ENCODE measurements around the gene TNFSF11. TPM values are rescaled to one million over a fixed set of nuclear protein-coding genes. Genes with fewer than 3 reads are reported as not detected.

Gene TNFSF11
- total RNA-seq, 1 experiment from 2014 or later, result 3.5 TPM

GRCh38 chr13:42544246-42544926, 29.6 kb upstream of the TNFSF11 start:
- H2BK20ac ChIP-seq (ENCODE audit: low read depth, low read length, poor library complexity, severe bottlenecking), result no peak overlapping the region
- DNase-seq, result no peak

More at GRCh38 chr13:42544246-42544926, 29.6 kb upstream of the TNFSF11 start:
- no peak overlapping the region for H2AK5ac ChIP-seq (ENCODE audit: insufficient read length, low read length)
- no peaks in the 10 kb centered on the region for H3K27me3 ChIP-seq (ENCODE audit: insufficient read depth, low read length)
- H3K27ac ChIP-seq (ENCODE audit: insufficient read length, low read depth, low read length), result no peak overlapping the region
- no peak overlapping the region for H3T11ph ChIP-seq (ENCODE audit: low read length)
- H4K91ac ChIP-seq (ENCODE audit: insufficient read length, low read depth, low read length), result no peak overlapping the region
- H3K4me1 Mint-ChIP-seq, result peaks cover 26 to 28% of the 10 kb centered on the region in 2 experiments
- H4K5ac ChIP-seq (ENCODE audit: insufficient read length, low read depth, low read length), result no peak overlapping the region
- no peak overlapping the region for H3K4me3 Mint-ChIP-seq
- H3K27ac Mint-ChIP-seq, result no peak overlapping the region
- no CpG with 5 or more reads among the region's 4 CpGs for WGBS (ENCODE audit: extremely low coverage, insufficient read length, low lambda C conversion rate)
- no peaks in the 10 kb centered on the region for H3K36me3 Mint-ChIP-seq (ENCODE audit: insufficient read depth in 1 of 3, low read depth in 3 of 3)
- H3K23ac ChIP-seq (ENCODE audit: insufficient read length, low read depth, low read length), result no peak overlapping the region
- H2BK15ac ChIP-seq (ENCODE audit: low read depth, low read length), result no peak overlapping the region
- no peak overlapping the region for H3K14ac ChIP-seq (ENCODE audit: insufficient read depth, low read length)
- H3K18ac ChIP-seq (ENCODE audit: insufficient read length, low read depth, low read length), result no peak overlapping the region
- H3K9me3 ChIP-seq (ENCODE audit: control insufficient read depth, low read depth, low read length), result no peaks in the 10 kb centered on the region
- H3K23me2 ChIP-seq (ENCODE audit: insufficient read length, low read depth, low read length, poor library complexity, severe bottlenecking), result no peaks in the 10 kb centered on the region
- no peak for TF ChIP-seq CTCF (conservative IDR thresholded peaks at IDR 0.05)
- no peak overlapping the region for H3K4me2 ChIP-seq (ENCODE audit: insufficient read depth, insufficient read length, low read length)
- no peaks in the 10 kb centered on the region for H3K79me2 ChIP-seq (ENCODE audit: insufficient read depth, low read length)
- H2BK120ac ChIP-seq (ENCODE audit: low read depth, low read length, poor library complexity, severe bottlenecking), result no peak overlapping the region
- H4K8ac ChIP-seq (replicated peaks; ENCODE audit: insufficient read length, low read depth, low read length), result no peak overlapping the region
- H3K4me1 ChIP-seq (ENCODE audit: insufficient read depth, low read length), result peaks cover 2% of the 10 kb centered on the region
- no peaks in the 10 kb centered on the region for H4K20me1 ChIP-seq (ENCODE audit: control insufficient read depth, insufficient read depth, insufficient read length)
- H3K56ac ChIP-seq (ENCODE audit: insufficient read length, low read depth, low read length), result no peak overlapping the region
- H3K79me1 ChIP-seq (ENCODE audit: insufficient read depth, low read depth, low read length, poor library complexity, severe bottlenecking), result no peaks in the 10 kb centered on the region
- H3K4ac ChIP-seq (ENCODE audit: low read depth, low read length), result no peak overlapping the region
- H3K9me3 Mint-ChIP-seq, result no peaks in the 10 kb centered on the region
- H2AFZ ChIP-seq (ENCODE audit: low read length), result no peak overlapping the region
- H2BK12ac ChIP-seq (ENCODE audit: insufficient read length, low read depth, low read length), result no peak overlapping the region
- H3K9ac ChIP-seq (ENCODE audit: extremely low read depth, insufficient read length, low read length), result no peak overlapping the region
- H2BK5ac ChIP-seq (ENCODE audit: insufficient read length, low read length), result no peak overlapping the region
- H3K27me3 Mint-ChIP-seq (ENCODE audit: low read depth), result 0 out of 2 replicates have a peak, but pooled peaks cover 3% of the 10 kb centered on the region
